22Rv1 (cell line): ENCODE results near the gene ANGPTL1.

Source experiments
- H3K27ac ChIP-seq: fragments of 450-650 bp; 2 replicates; pipeline ENCODE4 v1.5.1; 2017
- ZFX ChIP-seq: fragments of 450-650 bp; IDR thresholded peaks from 2 replicates; pipeline ENCODE4 v1.6.1; 2017; ENCODE audit warnings: antibody characterized with exemption, borderline replicate concordance
- TF ChIP-seq, protein P1 (sequence below): fragments of 450-650 bp; IDR thresholded peaks from 2 replicates; pipeline ENCODE4 v1.5.1; 2017; ENCODE audit warnings: mild to moderate bottlenecking

The ANGPTL1 gene

GRCh38 chr1:178881950-178882349, 11.1 kb upstream of the ANGPTL1 start:
- TF ChIP-seq ZFX = no peak
- TF ChIP-seq, protein P1, sequence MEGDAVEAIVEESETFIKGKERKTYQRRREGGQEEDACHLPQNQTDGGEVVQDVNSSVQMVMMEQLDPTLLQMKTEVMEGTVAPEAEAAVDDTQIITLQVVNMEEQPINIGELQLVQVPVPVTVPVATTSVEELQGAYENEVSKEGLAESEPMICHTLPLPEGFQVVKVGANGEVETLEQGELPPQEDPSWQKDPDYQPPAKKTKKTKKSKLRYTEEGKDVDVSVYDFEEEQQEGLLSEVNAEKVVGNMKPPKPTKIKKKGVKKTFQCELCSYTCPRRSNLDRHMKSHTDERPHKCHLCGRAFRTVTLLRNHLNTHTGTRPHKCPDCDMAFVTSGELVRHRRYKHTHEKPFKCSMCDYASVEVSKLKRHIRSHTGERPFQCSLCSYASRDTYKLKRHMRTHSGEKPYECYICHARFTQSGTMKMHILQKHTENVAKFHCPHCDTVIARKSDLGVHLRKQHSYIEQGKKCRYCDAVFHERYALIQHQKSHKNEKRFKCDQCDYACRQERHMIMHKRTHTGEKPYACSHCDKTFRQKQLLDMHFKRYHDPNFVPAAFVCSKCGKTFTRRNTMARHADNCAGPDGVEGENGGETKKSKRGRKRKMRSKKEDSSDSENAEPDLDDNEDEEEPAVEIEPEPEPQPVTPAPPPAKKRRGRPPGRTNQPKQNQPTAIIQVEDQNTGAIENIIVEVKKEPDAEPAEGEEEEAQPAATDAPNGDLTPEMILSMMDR = no peak
- H3K27ac ChIP-seq = no peak overlapping the region

GRCh38 chr1:178877896-178878295, 7.0 kb upstream of the ANGPTL1 start:
- no peak overlapping the region for H3K27ac ChIP-seq
- TF ChIP-seq, protein P1 = no peak
- TF ChIP-seq ZFX = no peak

DNA sequence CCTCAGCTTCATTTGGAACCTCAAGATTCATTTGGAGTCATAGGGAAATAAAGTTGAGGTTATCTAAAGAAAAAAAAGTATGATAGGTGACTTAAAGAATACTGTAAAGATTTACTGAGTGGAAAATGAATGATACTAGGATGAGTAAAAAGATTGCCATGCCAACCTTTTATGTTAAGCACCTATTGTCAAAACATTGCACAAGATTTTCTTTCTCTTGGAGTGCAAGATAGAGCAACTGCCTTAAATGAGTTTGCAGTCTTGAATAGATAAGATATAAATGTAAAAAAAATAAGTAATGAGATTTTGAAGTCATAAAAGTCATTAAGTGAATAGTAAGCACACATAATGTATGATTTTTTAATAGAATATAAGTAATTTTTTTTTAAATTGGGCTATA, 5.1 kb upstream of the ANGPTL1 start:
- H3K27ac ChIP-seq = no peak overlapping the region
- TF ChIP-seq ZFX = no peak
- TF ChIP-seq, protein P1 = no peak

GRCh38 chr1:178874966-178875365, 4.1 kb upstream of the ANGPTL1 start:
- H3K27ac ChIP-seq = no peak overlapping the region
- TF ChIP-seq, protein P1 = no peak
- no peak for TF ChIP-seq ZFX

GRCh38 chr1:178871551-178872320, 859 bp upstream of the ANGPTL1 start:
- H3K27ac ChIP-seq = peak overlapping the region; percentile 6
- TF ChIP-seq ZFX = no peak
- TF ChIP-seq, protein P1 = no peak

- TF ChIP-seq, protein P1 = no peak
- TF ChIP-seq ZFX = no peak
These were observed 656 bp downstream of the ANGPTL1 start for GRCh38 chr1:178870221-178870620.

GRCh38 chr1:178869119-178869697, 1.7 kb downstream of the ANGPTL1 start:
- TF ChIP-seq ZFX = no peak
- TF ChIP-seq, protein P1 = no peak
- no peak overlapping the region for H3K27ac ChIP-seq

More at GRCh38 chr1:178870221-178870620, 656 bp downstream of the ANGPTL1 start:
- no peak overlapping the region for H3K27ac ChIP-seq
